Stimulated activated CD8-positive, alpha-beta memory T cell treated with anti-CD3 and anti-CD28 coated beads, Interleukin-2, amount 100 ng/mL, for 48 hours (primary cell): Measurements from ENCODE around the gene CADM2.
"Not testable (repeated sequence)": the region's sequence is repeated elsewhere in the genome, so short reads cannot be mapped to it uniquely, and the experiment has no call there.

Source experiments
- DNase-seq, 2 donors: peaks; one replicate each; pipeline ENCODE4 v3.0.0-alpha.2; 2020; ENCODE audit warnings: low read depth in 2 of 2

Gene CADM2

DNA sequence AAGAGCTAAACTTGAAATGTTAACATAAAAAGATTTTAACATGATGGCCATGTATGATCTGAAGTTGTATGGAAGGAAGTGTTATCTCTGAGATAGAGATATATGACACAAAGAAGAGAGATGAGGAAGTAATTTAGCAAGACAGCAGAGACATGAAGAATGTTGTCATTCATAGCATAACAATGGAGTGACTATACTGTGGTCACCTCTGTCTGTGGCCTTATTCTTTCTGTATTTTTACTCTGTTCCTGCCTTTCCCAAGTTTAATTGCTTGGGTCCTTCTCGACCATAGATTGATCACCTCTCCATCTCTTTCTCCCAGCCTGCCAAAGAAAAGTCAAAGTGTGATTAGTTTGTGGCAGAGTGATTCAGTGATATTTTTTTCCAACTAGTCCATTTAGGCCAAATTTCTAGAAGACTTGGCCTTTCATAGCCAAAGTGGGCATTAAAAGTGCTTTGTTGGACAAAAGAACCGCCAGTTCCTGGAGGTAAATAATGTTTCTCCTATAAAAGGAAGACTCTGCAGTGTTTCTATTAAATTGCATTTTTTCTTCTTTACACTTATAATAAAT, 711.9 kb downstream of the CADM2 start:
- no peak for DNase-seq

DNA sequence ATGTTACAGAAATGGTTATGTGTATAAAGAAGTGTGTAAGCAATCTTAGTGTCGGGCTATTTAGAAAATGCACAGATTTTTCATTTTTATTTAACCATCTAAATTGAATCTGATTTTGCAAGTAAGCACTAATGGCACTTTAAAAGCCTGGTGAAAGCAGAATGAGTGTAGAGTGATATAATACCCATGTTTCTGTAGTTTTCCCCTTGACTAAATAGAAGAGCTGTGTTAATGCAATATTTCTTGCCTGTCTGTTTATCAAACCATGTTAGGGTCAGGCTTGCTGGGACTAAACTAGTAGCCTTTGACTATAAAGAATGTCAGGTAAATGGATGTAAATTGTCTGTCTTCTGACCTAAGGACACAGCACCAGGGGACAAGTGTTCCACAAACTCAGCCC, 714.0 kb downstream of the CADM2 start:
- no peak for DNase-seq

DNA sequence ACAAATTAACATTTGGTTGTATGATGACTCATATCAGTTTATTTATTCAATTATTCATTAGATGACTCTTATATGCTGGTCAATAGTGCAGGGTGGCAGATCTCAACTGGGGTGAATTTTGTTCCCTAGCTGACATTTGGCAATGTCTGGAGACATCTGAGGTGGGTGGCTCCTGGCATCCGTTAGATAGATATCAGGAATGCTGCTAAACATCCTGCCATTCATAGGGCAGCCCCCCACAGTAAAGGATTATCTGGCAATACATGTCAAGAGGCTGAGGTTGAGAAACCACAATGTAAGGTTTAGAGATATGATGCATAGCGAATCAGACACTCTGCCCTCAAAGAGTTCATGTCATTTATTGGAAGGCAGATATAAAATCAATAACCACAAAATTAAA, 719.9 kb downstream of the CADM2 start:
- DNase-seq, result no peak

- no peak for DNase-seq
Measured at GRCh38 chr3:85681906-85682305, 723.1 kb downstream of the CADM2 start.

DNA sequence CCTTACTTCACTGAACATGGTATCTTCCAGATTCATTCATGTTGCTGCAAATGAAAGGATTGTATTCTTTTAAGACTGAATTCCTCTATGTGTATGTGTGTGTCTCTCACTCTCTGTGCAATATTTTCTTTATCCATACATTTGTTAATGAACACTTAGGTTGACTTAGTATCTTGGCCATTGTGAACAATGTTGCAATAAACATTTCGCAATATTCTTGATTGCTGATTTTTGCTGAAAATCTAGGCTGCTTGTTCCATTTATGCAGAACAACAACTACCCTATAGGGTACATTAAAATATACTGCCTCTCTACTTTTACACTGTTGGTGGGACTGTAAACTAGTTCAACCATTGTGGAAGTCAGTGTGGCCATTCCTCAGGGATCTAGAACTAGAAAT, 732.4 kb downstream of the CADM2 start:
- DNase-seq, result no peak

DNA sequence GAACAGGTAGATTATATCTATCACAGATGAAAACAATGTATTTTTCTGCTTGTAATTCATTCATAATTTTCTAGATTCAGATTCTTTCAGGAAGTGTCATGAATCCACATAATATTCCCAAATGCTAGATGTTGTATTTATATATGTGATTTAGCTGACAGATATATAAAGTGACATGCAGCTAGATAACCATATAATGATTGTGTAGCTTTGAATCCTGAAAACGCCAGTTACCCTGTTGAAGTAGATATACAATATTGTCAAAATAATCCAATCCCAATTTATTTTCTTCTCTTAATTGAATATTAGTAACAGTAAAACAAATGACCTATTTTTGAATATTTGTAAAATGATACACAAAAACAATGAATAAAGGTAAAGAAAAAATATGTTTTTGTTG, 738.4 kb downstream of the CADM2 start:
- no peak for DNase-seq

DNA sequence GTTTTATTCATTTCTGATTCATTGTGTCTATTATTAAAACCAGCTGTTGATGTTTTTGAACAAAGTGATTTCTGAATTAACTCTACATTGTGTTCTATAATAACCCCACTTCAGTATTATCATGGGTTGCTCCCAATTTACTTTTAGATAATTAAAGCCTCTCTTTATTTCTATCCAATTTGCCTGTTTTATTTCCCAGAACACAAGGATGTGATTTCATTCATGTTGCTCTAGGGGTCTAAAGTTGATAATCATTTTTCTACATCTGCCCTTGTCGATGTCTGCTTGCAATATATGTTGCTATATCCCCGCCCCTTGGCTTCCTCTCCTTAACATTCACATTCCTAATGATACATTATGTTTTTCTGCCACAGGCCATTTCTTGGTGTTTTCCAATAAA, 747.3 kb downstream of the CADM2 start:
- no peak for DNase-seq

DNA sequence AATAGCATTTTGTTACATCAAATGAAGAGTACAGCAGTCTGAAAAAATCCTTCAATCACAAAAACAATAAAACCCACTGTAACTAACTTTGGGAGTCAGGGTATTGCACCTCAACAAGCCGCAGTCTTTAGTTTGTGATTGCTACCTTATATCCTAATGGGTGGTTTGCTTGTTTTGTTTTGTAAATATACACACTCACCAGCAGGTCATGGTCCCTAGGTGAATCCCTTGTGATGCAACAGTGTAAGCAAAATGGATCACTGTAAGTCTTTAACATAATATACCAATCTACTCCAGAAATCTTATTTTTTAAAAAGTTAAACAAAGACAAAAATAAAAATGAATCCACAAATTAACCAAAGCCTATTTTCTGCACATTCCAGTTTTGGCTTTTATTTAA, 749.5 kb downstream of the CADM2 start:
- not testable (repeated sequence) for DNase-seq

GRCh38 chr3:85709346-85709892, 750.6 kb downstream of the CADM2 start:
- no peak for DNase-seq

DNA sequence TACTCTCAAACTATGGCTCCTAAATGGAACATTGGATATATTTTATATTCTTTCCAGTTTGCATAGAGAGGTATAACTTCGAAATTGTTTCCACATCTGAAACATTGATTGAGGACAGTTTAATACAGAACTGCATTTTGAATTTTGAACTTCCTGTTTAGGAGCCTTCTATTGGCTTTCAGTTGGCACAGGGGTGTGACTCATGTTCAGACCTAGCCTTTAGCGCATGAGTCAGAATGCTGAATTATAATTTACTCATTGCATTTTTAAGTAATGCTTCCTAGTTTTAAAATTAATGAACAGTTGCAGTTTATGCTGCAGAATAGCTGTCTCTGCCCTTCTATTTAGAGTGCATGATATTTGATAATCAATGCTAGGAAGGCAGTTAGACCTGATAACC, 751.7 kb downstream of the CADM2 start:
- no peak for DNase-seq

GRCh38 chr3:85721409-85722145, 762.8 kb downstream of the CADM2 start:
- no peak for DNase-seq

DNA sequence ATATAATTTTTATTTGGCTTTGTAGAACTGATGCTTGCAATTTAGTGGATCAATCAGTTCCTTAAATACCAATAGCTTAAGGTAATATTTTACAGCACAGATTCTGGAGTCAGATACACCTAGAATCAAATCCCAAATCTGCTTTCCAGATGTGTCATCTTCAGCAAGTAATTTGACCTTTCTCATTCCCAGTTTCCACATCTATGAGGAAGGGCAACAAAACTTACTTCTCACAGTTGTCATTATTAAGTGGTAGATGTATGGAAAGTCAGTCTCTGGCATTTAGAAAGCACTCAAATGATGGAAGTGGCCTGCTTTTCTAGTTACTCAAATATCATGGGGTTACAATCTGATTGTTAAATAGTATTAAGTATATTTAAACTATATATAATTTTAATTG, 767.0 kb downstream of the CADM2 start:
- no peak for DNase-seq

DNA sequence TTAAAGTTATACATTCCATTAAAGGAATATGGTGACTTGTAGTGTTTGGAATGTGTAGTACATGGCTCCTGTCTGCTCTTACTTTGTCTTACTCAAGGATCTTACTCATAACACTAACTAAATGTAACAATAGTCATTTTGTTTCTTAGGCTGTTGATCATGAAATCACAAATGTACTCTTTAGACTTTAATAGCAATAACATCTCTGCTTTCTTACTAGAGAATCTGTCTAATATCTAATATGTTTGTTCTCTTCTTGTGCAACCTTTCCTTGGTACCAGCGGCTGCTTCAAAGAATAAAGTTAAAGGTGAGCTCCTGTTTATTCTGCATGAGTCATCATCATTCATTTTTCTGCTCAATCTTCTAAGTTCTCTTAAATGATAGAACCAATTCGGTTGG, 767.5 kb downstream of the CADM2 start:
- DNase-seq, result no peak

- DNase-seq, result no peak
Measured at GRCh38 chr3:85737846-85738245, 779.1 kb downstream of the CADM2 start.

DNA sequence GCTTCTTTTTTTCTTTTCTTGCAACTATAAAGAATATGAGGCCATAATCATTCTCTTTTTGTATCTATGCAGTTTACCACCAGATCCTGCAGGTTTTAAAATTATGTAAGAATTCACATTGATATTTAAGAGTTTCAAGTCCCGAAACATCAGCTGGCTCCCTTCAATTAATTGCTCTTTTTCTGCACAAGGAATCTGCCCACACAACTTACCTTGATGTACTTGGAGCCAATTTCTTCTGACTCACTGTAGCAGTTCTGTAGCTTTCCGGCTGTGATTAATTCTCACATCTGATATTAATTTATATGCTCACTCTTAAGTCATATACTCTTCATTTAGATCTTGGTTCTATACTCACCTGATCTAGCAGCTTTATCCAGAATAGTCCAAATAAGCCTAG, 781.8 kb downstream of the CADM2 start:
- DNase-seq, result no peak

- DNase-seq, result no peak
Measured at GRCh38 chr3:85758442-85758841, 799.7 kb downstream of the CADM2 start.

- DNase-seq, result no peak
Measured at GRCh38 chr3:85760342-85760741, 801.6 kb downstream of the CADM2 start.

- no peak for DNase-seq
Measured at GRCh38 chr3:85780806-85781205, 822.0 kb downstream of the CADM2 start.

DNA sequence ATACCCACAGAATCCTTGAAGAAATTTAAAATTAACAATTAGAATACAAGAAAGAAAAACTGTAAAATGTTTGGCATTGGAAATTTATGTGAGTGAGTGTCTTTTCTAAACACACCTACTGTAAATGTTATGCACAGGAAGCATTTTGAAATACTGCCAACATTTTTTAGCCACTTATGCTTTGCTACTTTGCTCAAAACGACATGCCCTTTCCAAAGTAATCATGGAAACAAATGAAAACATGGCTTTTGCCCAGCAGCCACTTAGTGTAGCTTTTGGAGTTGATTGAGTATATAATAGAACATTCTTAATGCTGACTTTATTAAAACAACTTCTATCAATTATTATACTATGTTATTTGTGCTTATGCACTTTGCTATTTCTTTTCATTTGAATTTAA, 823.0 kb downstream of the CADM2 start:
- DNase-seq, result no peak

DNA sequence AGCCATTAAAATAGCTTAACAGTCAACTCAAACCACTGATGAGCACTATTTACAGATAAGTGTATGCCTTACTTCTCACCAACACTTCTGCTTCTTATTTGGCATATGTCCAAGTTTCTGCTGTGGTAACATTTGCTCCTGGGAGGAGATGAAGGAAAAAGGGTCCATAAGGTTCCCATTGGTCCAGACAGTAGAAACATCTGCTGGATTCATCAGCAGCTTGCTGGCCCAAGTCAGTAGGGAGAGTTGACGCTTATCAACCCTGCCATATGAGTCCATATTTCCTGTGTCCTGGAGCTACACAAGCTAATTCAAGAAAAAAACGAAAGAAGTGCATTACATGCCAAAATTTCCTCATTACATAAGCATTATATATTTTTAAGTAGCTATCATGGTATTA, 824.5 kb downstream of the CADM2 start:
- no peak for DNase-seq

- no peak for DNase-seq
Measured at GRCh38 chr3:85785766-85786165, 827.0 kb downstream of the CADM2 start.

DNA sequence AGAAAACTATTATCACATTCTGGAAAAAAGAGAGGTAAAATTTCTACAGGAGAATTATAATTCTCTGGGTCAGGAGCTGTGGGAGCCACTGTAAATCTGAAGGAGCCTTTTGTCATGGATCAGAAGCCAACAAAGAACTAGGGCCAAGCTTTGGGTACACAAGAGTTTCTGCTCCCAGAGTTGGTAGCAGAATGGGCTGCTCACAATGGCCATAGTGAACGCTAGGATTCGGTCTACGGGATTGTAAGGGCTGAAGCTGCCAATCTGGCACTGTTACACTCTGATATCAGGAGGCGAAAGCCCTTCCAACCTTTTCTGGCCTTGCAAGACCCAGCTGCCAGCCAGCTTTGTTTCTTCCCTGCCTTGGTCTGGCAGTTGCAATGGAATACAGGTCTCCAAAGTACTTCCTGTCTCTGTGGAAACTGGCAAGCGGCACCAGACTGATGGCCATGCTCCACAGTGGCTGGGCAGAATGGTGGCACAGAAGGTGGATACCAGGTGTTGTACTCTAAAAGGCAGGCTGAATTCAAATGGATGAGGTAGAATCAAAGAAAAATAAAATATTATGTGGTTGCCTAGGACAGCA, 831.7 kb downstream of the CADM2 start:
- no peak for DNase-seq

DNA sequence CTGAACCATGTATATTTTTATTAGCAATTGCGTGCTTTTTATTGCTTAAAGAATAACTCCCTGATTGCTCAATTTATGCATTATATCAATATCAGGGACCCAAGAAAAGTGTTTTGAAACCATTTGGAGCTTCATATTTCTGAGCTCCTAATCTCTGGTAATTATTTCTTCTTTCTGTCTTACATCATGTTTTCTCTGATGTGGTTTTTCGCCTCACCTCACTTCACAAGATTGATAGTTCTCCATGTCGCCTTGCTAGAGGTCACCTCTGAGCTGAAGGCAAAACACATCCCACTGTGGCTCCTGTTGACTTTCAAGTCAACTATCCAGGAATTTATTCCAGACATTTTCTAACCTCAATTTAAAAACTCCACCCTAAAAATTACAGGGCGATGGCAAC, 837.4 kb downstream of the CADM2 start:
- DNase-seq, result no peak
